HepG2 (cell line): ENCODE measurements around the gene SETD1B. TPM values are rescaled to one million over a fixed set of nuclear protein-coding genes. Genes with fewer than 3 reads are reported as not detected.

Experiments used
- CEBPZ ChIP-seq: IDR thresholded peaks from 2 replicates; pipeline ENCODE4 v1.6.1; 2012; ENCODE audit warnings: low read length, improper control_type of control experiment
- CREB1 ChIP-seq, 2 experiments: fragments of 450-650 bp in 1 of 2; IDR thresholded peaks; 2 replicates each; pipeline ENCODE4 v1.6.1; 2016 to 2017; ENCODE audit warnings: control low read depth in 1 of 2, mild to moderate bottlenecking in 1 of 2, missing compliant biosample characterization in 1 of 2, missing genetic modification characterization in 1 of 2
- IKZF1 ChIP-seq: fragments of 450-650 bp; IDR thresholded peaks from 2 replicates; pipeline ENCODE4 v1.7.1; 2016
- IRF9 ChIP-seq: sonication (generic); formaldehyde crosslinking; IDR thresholded peaks from 2 replicates; pipeline ENCODE4 v1.8.0; 2022; ENCODE audit warnings: missing genetic modification reagents, mild to moderate bottlenecking, borderline replicate concordance
- KDM6A ChIP-seq: IDR thresholded peaks from 2 replicates; pipeline ENCODE4 v1.6.1; 2016; ENCODE audit warnings: low read depth
- NRL ChIP-seq: sonication (generic); formaldehyde crosslinking; IDR thresholded peaks from 2 replicates; pipeline ENCODE4 v1.5.0; 2020; ENCODE audit warnings: missing genetic modification reagents, mild to moderate bottlenecking, moderate library complexity, borderline replicate concordance
- SKI ChIP-seq: fragments of 450-650 bp; IDR thresholded peaks from one replicate; pipeline ENCODE4 v1.6.1; 2018; ENCODE audit warnings: mild to moderate bottlenecking; ENCODE audit not compliant: partially characterized antibody
- YY1 ChIP-seq: IDR thresholded peaks from 2 replicates; pipeline ENCODE4 v1.6.1; 2011; ENCODE audit warnings: low read length, low read depth, moderate library complexity, mild to moderate bottlenecking; ENCODE audit not compliant: insufficient read depth, insufficient replicate concordance
- ZBTB20 ChIP-seq: sonication (generic); formaldehyde crosslinking; IDR thresholded peaks from 2 replicates; pipeline ENCODE4 v1.8.1; 2023; ENCODE audit warnings: missing genetic modification reagents, low read depth, mild to moderate bottlenecking, borderline replicate concordance
- ZBTB7B ChIP-seq: sonication (generic); formaldehyde crosslinking; IDR thresholded peaks from 2 replicates; pipeline ENCODE4 v1.4.0; 2020; ENCODE audit warnings: missing genetic modification reagents
- ZGPAT ChIP-seq: IDR thresholded peaks from 2 replicates; pipeline ENCODE4 v1.6.1; 2016; ENCODE audit warnings: mild to moderate bottlenecking
- ZNF143 ChIP-seq: sonication (generic); formaldehyde crosslinking; IDR thresholded peaks from 2 replicates; pipeline ENCODE4 v1.4.0; 2020; ENCODE audit warnings: missing genetic modification reagents
- ZNF331 ChIP-seq: sonication (generic); formaldehyde crosslinking; IDR thresholded peaks from 2 replicates; pipeline ENCODE4 v1.4.0; 2020; ENCODE audit warnings: missing genetic modification reagents
- ZNF772 ChIP-seq: sonication (generic); formaldehyde crosslinking; IDR thresholded peaks from 2 replicates; pipeline ENCODE4 v1.5.0; 2020; ENCODE audit warnings: mild to moderate bottlenecking, missing genetic modification reagents
- ZSCAN9 ChIP-seq: IDR thresholded peaks from 2 replicates; pipeline ENCODE4 v1.6.1; 2016; ENCODE audit warnings: borderline replicate concordance
- ZUFSP ChIP-seq: sonication (generic); formaldehyde crosslinking; IDR thresholded peaks from 2 replicates; pipeline ENCODE4 v1.9.0; 2021; ENCODE audit warnings: missing genetic modification reagents, mild to moderate bottlenecking, borderline replicate concordance
- polyA plus RNA-seq, 8 experiments: library from polyadenylated mRNA; depleted of rRNA in 3 of 8; stranded (reverse) in 7 of 8; unstranded in 1 of 8; fragments of >200 nt; fragmentation: Illumina TruSeq in 4 of 8; extraction: Trizol in 4 of 8; gene quantifications; 2 replicates each; pipeline versions ENCODE4 v1.2.1 to v1.2.3, GENCODE V29; 2011 to 2016; ENCODE audit warnings: low read depth in 4 of 8, missing spikeins in 1 of 8, mixed read lengths in 1 of 8; ENCODE audit not compliant: insufficient read depth in 1 of 8
- total RNA-seq, 5 experiments: library from RNA; depleted of rRNA; stranded (reverse); fragments of >200 nt; fragmentation: Illumina TruSeq; extraction: Trizol; gene quantifications; 2 replicates each; pipeline ENCODE4 v1.2.3, GENCODE V29; 2016; ENCODE audit warnings: low read depth in 1 of 5

SETD1B gene
- total and polyA plus RNA-seq, 2 of the 13 experiments (the other 11 are each of a cell fraction or from before 2014, with no cell fraction given), result 1.1 to 1.4 TPM

DNA sequence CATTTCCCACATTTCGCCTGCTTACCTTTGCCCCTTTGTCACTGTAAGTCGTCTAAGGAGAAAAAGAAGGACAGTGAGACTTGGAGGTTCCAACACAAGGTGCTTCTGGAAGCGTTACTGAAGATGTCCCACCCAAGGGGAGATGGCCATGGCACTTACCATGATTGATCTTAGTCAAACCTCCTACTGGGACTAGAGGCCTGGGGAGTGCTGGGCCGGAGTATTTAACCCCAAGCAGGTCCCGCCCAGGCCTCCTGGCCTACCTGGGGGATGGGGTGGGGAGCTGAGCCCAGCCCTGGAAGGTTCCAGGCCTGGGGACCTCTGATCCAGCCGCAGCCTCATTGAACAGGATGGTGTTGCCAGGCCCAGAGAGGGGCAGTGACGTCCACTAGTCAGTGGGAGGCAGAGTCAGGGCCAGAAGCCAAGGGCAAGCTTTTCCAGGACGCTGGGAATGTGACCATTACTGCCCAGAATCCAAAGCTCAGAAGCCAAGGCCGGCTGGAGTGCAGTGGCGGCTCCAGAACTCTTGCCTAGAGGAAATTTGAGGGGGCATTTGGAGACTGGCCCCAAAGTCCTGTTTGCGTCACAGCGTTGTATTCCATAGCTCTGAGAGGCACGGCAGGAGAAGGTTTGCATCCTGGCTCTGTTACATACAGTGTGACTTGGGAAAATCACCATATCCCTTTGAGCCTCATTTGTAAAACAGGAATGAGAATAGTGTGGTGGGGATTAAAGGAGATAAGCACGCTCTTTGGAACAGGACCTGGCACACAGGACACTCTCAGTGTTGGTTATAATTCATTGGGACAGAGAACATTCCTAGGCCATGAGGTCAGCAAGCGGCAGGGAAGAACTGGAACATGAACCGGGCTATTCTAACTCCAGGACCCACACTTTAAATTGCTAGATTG lies 55.1 kb downstream of the SETD1B start, which contains the start of gene HPD (continued):
- TF ChIP-seq ZUFSP (CRISPR knock-in tag), result no peak
- TF ChIP-seq KDM6A (CRISPR knock-in tag), result peak; percentile 24; the same call in 1 of the 2 replicates
- TF ChIP-seq NRL (CRISPR knock-in tag), result peak; percentile 17; the same call in 1 of the 2 replicates
- peak; percentile 29 for TF ChIP-seq YY1
- peak; percentile 72; the same call in 1 of the 2 replicates for TF ChIP-seq ZBTB20 (CRISPR knock-in tag)
- peak; percentile 34; the same call in 1 of the 2 replicates for TF ChIP-seq ZNF143 (CRISPR knock-in tag)
- TF ChIP-seq ZNF772 (CRISPR knock-in tag), result peak; percentile 47; the same call in 1 of the 2 replicates
- no peak for TF ChIP-seq IKZF1
- TF ChIP-seq ZGPAT (CRISPR knock-in tag), result 0 out of 2 replicates have a peak, but pooled peaks have one; percentile 56
- TF ChIP-seq IRF9 (CRISPR knock-in tag), result 0 out of 2 replicates have a peak, but pooled peaks have one; percentile 38
- TF ChIP-seq ZBTB7B (CRISPR knock-in tag), result peak; percentile 90
- peak; percentile 23 for TF ChIP-seq SKI
- TF ChIP-seq CEBPZ, result no peak
- TF ChIP-seq CREB1 (IDR thresholded peaks at IDR 0.05), result peak; percentile 69
- peak; percentile 53 for TF ChIP-seq CREB1 (CRISPR knock-in tag; IDR thresholded peaks at IDR 0.05)
- TF ChIP-seq ZNF331, result peak; percentile 27
- TF ChIP-seq ZSCAN9, result 0 out of 2 replicates have a peak, but pooled peaks have one; percentile 53
